GM12878 (cell line): Measurements from ENCODE around the gene SBF2. TPM values are rescaled to one million over a fixed set of nuclear protein-coding genes. Genes with fewer than 3 reads are reported as not detected.
"Not testable (repeated sequence)": the region's sequence is repeated elsewhere in the genome, so short reads cannot be mapped to it uniquely, and the experiment has no call there.

Experiments
- ATAC-seq: fragments of 200-7000 bp; cut with Tn5 transposase; 3 replicates; pipeline ENCODE4 v1.9.1; 2020; ENCODE audit warnings: mild to moderate bottlenecking, moderate library complexity
- BruUV-seq: library from RNA; stranded (reverse); fragments of 400-500 nt; replicated peaks from 2 replicates; lab custom pipeline; 2021; lab: Mats Ljungman, UMichigan
- CTCF ChIA-PET: fragments of 300-600 bp; sonication (Branson Sonifier 250); formaldehyde crosslinking; extraction: SDS; loops from one replicate; lab custom pipeline; 2021; ENCODE audit warnings: inconsistent platforms; lab: Yijun Ruan, JAX
- POLR2A ChIA-PET: fragments of 350-600 bp; formaldehyde crosslinking; extraction: SDS; loops from one replicate; lab custom pipeline; 2021; ENCODE audit warnings: inconsistent platforms; lab: Charles Lee
- RAD21 ChIA-PET: fragments of 300-600 bp; sonication (Branson Sonifier 250); formaldehyde crosslinking; loops from one replicate; lab custom pipeline; 2023; ENCODE audit warnings: antibody characterized with exemption; ENCODE audit not compliant: unreplicated experiment; lab: Charles Lee
- SMC1A ChIA-PET: fragments of 300-600 bp; sonication (Branson Sonifier 250); formaldehyde crosslinking; loops from one replicate; lab custom pipeline; 2023; ENCODE audit not compliant: unreplicated experiment, uncharacterized antibody; lab: Charles Lee
- DNase-seq: peaks from one replicate; pipeline ENCODE4 v3.0.0-alpha.2; 2011; ENCODE audit warnings: low read depth, low spot score
- FAIRE-seq: peaks from 3 replicates; lab custom pipeline; 2011; peaks lifted over from hg19 to GRCh38; lab: Jason Lieb, UNC
- H2AFZ ChIP-seq: 2 replicates; pipeline ENCODE4 v1.6.0; 2011; ENCODE audit warnings: low read depth, low read length, control low read depth; ENCODE audit not compliant: control insufficient read depth
- H3K27ac ChIP-seq: 2 replicates; pipeline ENCODE4 v1.5.1; 2011; ENCODE audit warnings: control low read depth; ENCODE audit not compliant: control insufficient read depth, insufficient read depth
- H3K27me3 ChIP-seq, 2 experiments: replicated peaks in 1 of 2; 2 replicates each; pipeline versions ENCODE4 v1.6.0 to v1.6.1; 2011; ENCODE audit warnings: low read length in 1 of 2; ENCODE audit not compliant: control insufficient read depth in 2 of 2, insufficient read depth in 2 of 2
- H3K36me3 ChIP-seq, 2 experiments: 2 replicates each; pipeline ENCODE4 v1.5.1; 2011; ENCODE audit warnings: low read length in 1 of 2; ENCODE audit not compliant: control insufficient read depth in 2 of 2, insufficient read depth in 2 of 2
- H3K4me1 ChIP-seq: 2 replicates; pipeline ENCODE4 v1.6.1; 2011; ENCODE audit warnings: mild to moderate bottlenecking, low read length, moderate library complexity, mixed read lengths; ENCODE audit not compliant: control insufficient read depth, insufficient read depth
- H3K4me2 ChIP-seq: 2 replicates; pipeline ENCODE4 v1.6.0; 2011; ENCODE audit warnings: control low read depth; ENCODE audit not compliant: control insufficient read depth, insufficient read depth
- H3K4me3 ChIP-seq: fragments of 200-600 bp; sonication (generic); 2 replicates; pipeline ENCODE4 v1.5.1; 2016
- H3K79me2 ChIP-seq: 2 replicates; pipeline ENCODE4 v1.6.0; 2011; ENCODE audit warnings: low read length; ENCODE audit not compliant: control insufficient read depth, insufficient read depth
- H3K9ac ChIP-seq: 2 replicates; pipeline ENCODE4 v1.8.0; 2011; ENCODE audit warnings: low read length, control low read depth, mixed read lengths; ENCODE audit not compliant: control insufficient read depth, insufficient read depth
- H3K9me3 ChIP-seq: replicated peaks from 3 replicates; pipeline ENCODE4 v1.5.1; 2011; ENCODE audit warnings: mild to moderate bottlenecking, low read length; ENCODE audit not compliant: control insufficient read depth, insufficient read depth
- H4K20me1 ChIP-seq: 2 replicates; pipeline ENCODE4 v1.6.0; 2011; ENCODE audit not compliant: control insufficient read depth, insufficient read depth
- CHD1 ChIP-seq: IDR thresholded peaks from 2 replicates; pipeline ENCODE4 v1.6.1; 2012; ENCODE audit warnings: low read depth, low read length, improper control_type of control experiment
- WGBS: methylation state at CpG from one replicate; pipeline ENCODE4 v1.1.6; 2016; ENCODE audit warnings: low lambda C conversion rate; ENCODE audit not compliant: insufficient replicate concordance, insufficient coverage; ENCODE audit errors: missing lambda C conversion rate; 5-methylcytosine and 5-hydroxymethylcytosine counted together
- in situ Hi-C: fragments of 300-500 bp; cut with MboI; formaldehyde crosslinking; loops from 9 replicates; pipeline ENCODE4 v1.14.3; 2018; ENCODE audit warnings: mixed read lengths
- intact Hi-C: fragments of 100-400 bp; cut with micrococcal nuclease; formaldehyde crosslinking; loops from one replicate; pipeline ENCODE4 v1.14.2; 2022; ENCODE audit not compliant: unreplicated experiment
- polyA plus RNA-seq, 11 experiments: library from polyadenylated mRNA; depleted of rRNA in 4 of 11; unstranded in 6 of 11; stranded (reverse) in 5 of 11; fragments of >200 nt; fragmentation: Nextera tagmentation in 4 of 11; fragmentation: Illumina TruSeq in 1 of 11; extraction: Ambion mirVana in 4 of 11; extraction: Trizol in 1 of 11; gene quantifications; 1 replicate in 1 of 11; 2 replicates in 10 of 11; pipeline versions ENCODE4 v1.2.1 to v1.2.3, GENCODE V29; 2011 to 2016; ENCODE audit warnings: inconsistent platforms in 2 of 11, missing spikeins in 2 of 11, low read depth in 1 of 11
- total RNA-seq, 4 experiments: library from RNA; depleted of rRNA in 3 of 4; stranded (reverse); fragments of >200 nt in 3 of 4; fragmentation: Illumina TruSeq in 1 of 4; extraction: Trizol in 1 of 4; gene quantifications; 2 replicates each; pipeline versions ENCODE4 v1.2.1 to v1.2.3, GENCODE V29; 2013 to 2021
- TF ChIP-seq, protein P1 (sequence below): fragments of 450-650 bp; IDR thresholded peaks from 2 replicates; pipeline ENCODE4 v1.6.1; 2017; ENCODE audit warnings: antibody characterized with exemption, mild to moderate bottlenecking, moderate library complexity
- TF ChIP-seq, protein P2 (sequence below): IDR thresholded peaks from 2 replicates; pipeline ENCODE4 v1.6.1; 2011; ENCODE audit warnings: low read depth, mild to moderate bottlenecking, low read length, moderate library complexity, borderline replicate concordance; ENCODE audit errors: extremely low read depth

Gene SBF2
- total and polyA plus RNA-seq, 10 of the 15 experiments (the other 5 are each of a cell fraction or from before 2014, with no cell fraction given) = 0.24 to 2.3 (median 1.1) TPM

DNA sequence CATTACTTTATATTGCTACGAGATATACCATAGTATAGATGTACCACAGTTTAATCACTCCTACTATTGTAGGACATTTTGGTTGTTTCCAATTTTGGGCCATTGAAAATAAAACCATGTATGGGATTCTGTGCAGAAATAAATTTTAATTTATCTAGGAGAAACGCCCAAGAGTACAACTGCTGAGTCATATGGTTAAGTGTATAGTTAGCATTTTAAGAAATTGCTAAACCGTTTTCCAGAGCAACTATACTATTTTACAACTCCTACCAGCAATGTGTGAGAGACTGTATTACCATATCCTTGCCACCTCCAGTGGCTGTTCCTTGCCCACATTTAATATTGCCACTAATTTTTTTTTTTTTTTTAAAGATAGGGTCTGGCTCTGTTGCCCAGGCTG lies 163.1 kb downstream of the SBF2 start (continued):
- TF ChIP-seq, protein P1, sequence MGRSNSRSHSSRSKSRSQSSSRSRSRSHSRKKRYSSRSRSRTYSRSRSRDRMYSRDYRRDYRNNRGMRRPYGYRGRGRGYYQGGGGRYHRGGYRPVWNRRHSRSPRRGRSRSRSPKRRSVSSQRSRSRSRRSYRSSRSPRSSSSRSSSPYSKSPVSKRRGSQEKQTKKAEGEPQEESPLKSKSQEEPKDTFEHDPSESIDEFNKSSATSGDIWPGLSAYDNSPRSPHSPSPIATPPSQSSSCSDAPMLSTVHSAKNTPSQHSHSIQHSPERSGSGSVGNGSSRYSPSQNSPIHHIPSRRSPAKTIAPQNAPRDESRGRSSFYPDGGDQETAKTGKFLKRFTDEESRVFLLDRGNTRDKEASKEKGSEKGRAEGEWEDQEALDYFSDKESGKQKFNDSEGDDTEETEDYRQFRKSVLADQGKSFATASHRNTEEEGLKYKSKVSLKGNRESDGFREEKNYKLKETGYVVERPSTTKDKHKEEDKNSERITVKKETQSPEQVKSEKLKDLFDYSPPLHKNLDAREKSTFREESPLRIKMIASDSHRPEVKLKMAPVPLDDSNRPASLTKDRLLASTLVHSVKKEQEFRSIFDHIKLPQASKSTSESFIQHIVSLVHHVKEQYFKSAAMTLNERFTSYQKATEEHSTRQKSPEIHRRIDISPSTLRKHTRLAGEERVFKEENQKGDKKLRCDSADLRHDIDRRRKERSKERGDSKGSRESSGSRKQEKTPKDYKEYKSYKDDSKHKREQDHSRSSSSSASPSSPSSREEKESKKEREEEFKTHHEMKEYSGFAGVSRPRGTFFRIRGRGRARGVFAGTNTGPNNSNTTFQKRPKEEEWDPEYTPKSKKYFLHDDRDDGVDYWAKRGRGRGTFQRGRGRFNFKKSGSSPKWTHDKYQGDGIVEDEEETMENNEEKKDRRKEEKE = no peak
- TF ChIP-seq, protein P2, sequence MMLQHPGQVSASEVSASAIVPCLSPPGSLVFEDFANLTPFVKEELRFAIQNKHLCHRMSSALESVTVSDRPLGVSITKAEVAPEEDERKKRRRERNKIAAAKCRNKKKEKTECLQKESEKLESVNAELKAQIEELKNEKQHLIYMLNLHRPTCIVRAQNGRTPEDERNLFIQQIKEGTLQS = no peak
- no peak for TF ChIP-seq CHD1

DNA sequence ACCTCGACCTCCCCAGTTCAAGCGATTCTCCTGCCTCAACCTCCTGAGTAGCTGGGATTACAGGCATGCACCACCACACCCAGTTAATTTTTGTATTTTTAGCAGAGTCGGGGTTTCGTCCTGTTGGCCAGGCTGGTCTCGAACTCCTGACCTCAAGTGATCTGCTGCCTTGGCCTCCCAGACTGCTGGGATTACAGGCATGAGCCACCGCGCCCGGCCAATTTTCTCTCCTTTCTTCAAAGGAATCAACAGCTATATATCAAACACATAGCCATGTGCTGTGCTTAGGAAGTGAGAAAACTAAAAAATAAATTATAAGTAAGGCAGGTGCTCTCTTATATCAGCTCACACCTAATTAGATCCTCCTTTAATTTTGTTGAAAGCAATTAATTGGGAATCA lies 164.8 kb downstream of the SBF2 start:
- H3K4me2 ChIP-seq, intact Hi-C loops, H3K27ac ChIP-seq, H3K9me3 ChIP-seq, DNase-seq, H3K36me3 ChIP-seq, FAIRE-seq, H3K79me2 ChIP-seq, H3K4me3 ChIP-seq, H2AFZ ChIP-seq, POLR2A ChIA-PET, SMC1A ChIA-PET, BruUV-seq, H3K4me1 ChIP-seq, H3K27me3 ChIP-seq, H3K9ac ChIP-seq, ATAC-seq, H4K20me1 ChIP-seq, in situ Hi-C loops, CTCF ChIA-PET, RAD21 ChIA-PET: not testable (repeated sequence)
- 71% methylated on average over 6 of the region's 8 CpGs for WGBS
